NT2/D1 (cell line): ENCODE measurements around the gene RPL6.
"Not testable (repeated sequence)": the region's sequence is repeated elsewhere in the genome, so short reads cannot be mapped to it uniquely, and the experiment has no call there.

ENCODE experiments used
- SUZ12 ChIP-seq: IDR thresholded peaks from 2 replicates; pipeline ENCODE4 v1.6.1; 2011; ENCODE audit not compliant: insufficient read length, insufficient read depth; ENCODE audit errors: extremely low read depth
- ZNF274 ChIP-seq: IDR thresholded peaks from 2 replicates; pipeline ENCODE4 v1.6.1; 2011; ENCODE audit warnings: mild to moderate bottlenecking, low read depth, low read length

- TF ChIP-seq SUZ12, ZNF274: not testable (repeated sequence)
Observed at GRCh38 chr12:112438645-112439044, 29.2 kb upstream of the RPL6 start.
